ENCODE measurements around the gene KEL.

KEL gene

GRCh38 chr7:142960955-142961512 is 1.1 kb downstream of the KEL start:
- no peak for DNase-seq

- no peak for DNase-seq
Measured at GRCh38 chr7:142959202-142959601, 3.0 kb downstream of the KEL start.

- DNase-seq: no peak
Measured at GRCh38 chr7:142957723-142958122, 4.4 kb downstream of the KEL start.

GRCh38 chr7:142956951-142957623 is 5.1 kb downstream of the KEL start:
- DNase-seq: no peak

GRCh38 chr7:142954680-142955268 is 7.4 kb downstream of the KEL start:
- DNase-seq: no peak

GRCh38 chr7:142950235-142950634 is 11.9 kb downstream of the KEL start:
- DNase-seq: no peak

GRCh38 chr7:142948603-142949002 is 13.6 kb downstream of the KEL start:
- DNase-seq: no peak

- DNase-seq: no peak
Measured at GRCh38 chr7:142945001-142945400, 17.2 kb downstream of the KEL start.

- no peak for DNase-seq
Measured at GRCh38 chr7:142943706-142944268, 18.4 kb downstream of the KEL start.

- no peak for DNase-seq
Measured at GRCh38 chr7:142942746-142943145, 19.4 kb downstream of the KEL start.

GRCh38 chr7:142941541-142941940 is 20.6 kb downstream of the KEL start:
- DNase-seq: no peak

GRCh38 chr7:142940966-142941535 is 21.1 kb downstream of the KEL start:
- no peak for DNase-seq

GRCh38 chr7:142939226-142939910 is 22.8 kb downstream of the KEL start, which contains the start of gene LLCFC1:
Gene LLCFC1 (plus strand): TSS chr7:142939484. CDS start chr7:142939622, 138 bp downstream.
- no peak for DNase-seq

- DNase-seq: no peak
Measured at GRCh38 chr7:142938611-142939010, 23.6 kb downstream of the KEL start.

GRCh38 chr7:142935941-142936565 is 26.1 kb downstream of the KEL start:
- no peak for DNase-seq

GRCh38 chr7:142934056-142934455 is 28.1 kb downstream of the KEL start:
- no peak for DNase-seq

- no peak for DNase-seq
Measured at GRCh38 chr7:142933624-142934023, 28.5 kb downstream of the KEL start, which contains the start of gene TRPV5. Gene TRPV5 (minus strand): TSS chr7:142933746. CDS start chr7:142933459, 287 bp downstream.

GRCh38 chr7:142933092-142933475 is 29.1 kb downstream of the KEL start:
- no peak for DNase-seq

- no peak for DNase-seq
Measured at GRCh38 chr7:142932386-142933091, 29.6 kb downstream of the KEL start.

- DNase-seq: no peak
Measured at GRCh38 chr7:142930126-142930730, 31.9 kb downstream of the KEL start.

- no peak for DNase-seq
Measured at GRCh38 chr7:142927949-142928348, 34.2 kb downstream of the KEL start.

Measured in NCI-H1930 (cell line).